Pancreas (tissue), 10 donors: Measurements from ENCODE around the gene NDUFS8. TPM values are rescaled to one million over a fixed set of nuclear protein-coding genes. Genes with fewer than 3 reads are reported as not detected.

Experiments used
- ATAC-seq, 4 donors: fragments of 200-7000 bp; cut with Tn5 transposase; one replicate each; pipeline versions ENCODE4 v1.8.0 to v1.9.1; 2020; ENCODE audit warnings: mild to moderate bottlenecking in 4 of 4, moderate library complexity in 4 of 4
- DNase-seq, 6 donors: peaks; one replicate each; pipeline ENCODE4 v3.0.0-alpha.2; 2020
- FAIRE-seq: peaks from 2 replicates; lab custom pipeline; 2012; peaks lifted over from hg19 to GRCh38; lab: Jason Lieb, UNC
- H3K27ac ChIP-seq, 4 donors: fragments of 200-600 bp; sonication (generic); 1 replicate in 3 of 4; 2 replicates in 1 of 4; pipeline versions ENCODE4 v1.5.0 to v1.8.0; 2020
- H3K27me3 ChIP-seq, 4 donors: fragments of 200-600 bp; one replicate each; pipeline ENCODE4 v1.8.0; 2021
- H3K36me3 ChIP-seq, 3 donors: fragments of 200-600 bp; sonication (generic) in 1 of 3; one replicate each; pipeline versions ENCODE4 v1.5.0 to v1.8.0; 2020 to 2021
- H3K4me1 ChIP-seq, 3 donors: fragments of 200-600 bp; one replicate each; pipeline ENCODE4 v1.8.0; 2021
- H3K4me3 ChIP-seq, 4 donors: fragments of 200-600 bp; sonication (generic) in 2 of 4; one replicate each; pipeline versions ENCODE4 v1.5.0 to v1.8.0; 2020 to 2021
- H3K9me3 ChIP-seq, 4 donors: fragments of 200-600 bp; one replicate each; pipeline ENCODE4 v1.8.0; 2021
- WGBS, 2 donors: extraction: QIAGEN DNeasy Blood & Tissue Kit; methylation state at CpG; one replicate each; pipeline ENCODE4 v1.1.7; 2013; 5-methylcytosine and 5-hydroxymethylcytosine counted together
- intact Hi-C, 3 donors: fragments of 100-400 bp; cut with DNase I; formaldehyde crosslinking; loops; one replicate each; pipeline versions ENCODE4 v1.11.1 to v1.14.2; 2022
- polyA plus RNA-seq, 2 donors: library from polyadenylated mRNA; stranded (reverse); fragments of 200-250 nt; gene quantifications; one replicate each; pipeline ENCODE4 v1.2.3, GENCODE V29; 2013
- total RNA-seq, 6 donors: library from RNA; stranded (reverse); fragmentation: NEBNext Ultra II Directional in 4 of 6; extraction: Animal tissue kit (Norgen Biotek cat#: 25700) in 4 of 6; gene quantifications; one replicate each; pipeline versions ENCODE4 v1.2.1 to v1.2.4, GENCODE V29; 2021 to 2023
- TF ChIP-seq, protein P1 (sequence below), 4 donors: fragments of 200-600 bp; sonication (generic) in 3 of 4; IDR thresholded peaks; one replicate each; pipeline versions ENCODE4 v1.5.0 to v1.8.0; 2021; ENCODE audit warnings: antibody characterized with exemption in 4 of 4
- donor health status: healthy with polysubstance abuse.
- donor health status: DM: no; HTN: no; CAD: no; lungs with moderate emphysema.
- donor health status: DM: no; HTN: no; CAD: no.
- donor health status: control.
- donor health status: control.
- donor health status: Bipolar disorder and iron deficiency.
- donor health status: DM: yes; HTN: yes; CAD: no.
- donor health status: DM: no; HTN: no; CAD: no.
- donor health status: DM: no; HTN: no; CAD: no.
- donor health status: DM: yes; HTN: yes; CAD: no.

Gene NDUFS8
- total and polyA plus RNA-seq, 8 donors, result 43.6 to 121 (median 61.8) TPM

DNA sequence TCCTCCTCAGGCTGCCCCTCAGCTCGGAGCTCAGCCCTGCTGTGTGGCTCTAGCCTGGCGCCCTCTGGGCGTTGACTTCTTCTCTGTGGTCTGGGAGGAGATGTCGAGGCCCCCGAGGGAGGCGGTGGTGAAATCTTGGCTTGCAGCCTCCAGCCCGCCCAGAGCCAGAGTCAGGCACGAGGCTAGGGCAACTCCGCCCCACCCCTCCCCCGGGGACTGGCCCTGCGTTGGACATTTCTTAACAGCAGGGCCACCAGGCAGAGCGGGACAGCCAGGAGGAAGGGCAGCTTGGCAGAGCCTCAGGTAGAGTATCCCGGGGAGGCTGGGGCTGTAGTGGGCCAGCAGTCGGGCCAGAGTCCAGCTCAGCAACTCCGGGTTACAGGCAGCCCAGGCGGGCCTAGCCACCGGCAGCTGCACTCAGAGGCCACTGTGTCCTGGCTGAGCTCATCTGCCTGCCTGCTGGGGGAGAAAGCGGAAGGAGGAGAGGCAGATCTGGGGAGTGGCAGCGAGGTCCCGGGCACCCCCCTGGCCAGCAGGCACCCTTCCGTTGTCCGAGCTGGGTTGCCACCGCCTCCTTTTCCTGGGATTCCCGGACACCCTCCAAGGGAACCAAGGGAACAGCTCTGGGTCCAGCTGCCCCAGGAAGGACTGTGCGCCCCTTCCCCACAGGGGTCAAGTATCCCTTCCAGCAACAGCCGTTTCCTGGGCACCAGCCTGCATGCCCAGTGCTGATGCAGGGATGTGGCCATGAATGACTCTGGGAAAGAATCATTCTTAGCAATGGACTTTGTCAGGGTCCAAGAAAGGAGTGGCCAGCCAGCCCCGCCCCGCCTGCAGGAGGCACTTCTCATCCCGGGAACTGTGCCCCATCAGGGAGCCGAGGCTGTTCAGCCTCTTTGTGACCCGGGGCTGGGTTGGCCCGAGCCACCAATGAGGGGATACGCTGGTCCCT lies 20.1 kb upstream of the NDUFS8 start, which contains the start of gene ALDH3B1:
Gene ALDH3B1 (plus strand): TSS at position 238 of the 952 bp plus-strand sequence. CDS start 4,971 bp downstream, outside the sequence.
- 7 to 14% methylated on average over 25 to 33 of the region's 33 CpGs for whole genome bisulfite sequencing, 2 donors
- Histone ChIP-seq H3K27me3 (no peaks in the 10 kb centered on the region), H3K4me1 (peaks cover 26 to 35% (median 27%) of the 10 kb centered on the region in 3 donors), H3K9me3 (no peaks in the 10 kb centered on the region), H3K27ac (peak within 1 kb of the TSS; percentile 80 to 89 (median 84)), H3K36me3 (no peaks in the 10 kb centered on the region), H3K4me3 (peak within 1 kb of the TSS in 3 of 4 donors; percentile 1 to 35 (median 22))
- FAIRE-seq (no peak), ATAC-seq (peak; percentile 71 to 81 (median 80)), DNase-seq (peak; percentile 84 to 93 (median 89))
- intact Hi-C loops, result no loop called here
- TF ChIP-seq, protein P1, sequence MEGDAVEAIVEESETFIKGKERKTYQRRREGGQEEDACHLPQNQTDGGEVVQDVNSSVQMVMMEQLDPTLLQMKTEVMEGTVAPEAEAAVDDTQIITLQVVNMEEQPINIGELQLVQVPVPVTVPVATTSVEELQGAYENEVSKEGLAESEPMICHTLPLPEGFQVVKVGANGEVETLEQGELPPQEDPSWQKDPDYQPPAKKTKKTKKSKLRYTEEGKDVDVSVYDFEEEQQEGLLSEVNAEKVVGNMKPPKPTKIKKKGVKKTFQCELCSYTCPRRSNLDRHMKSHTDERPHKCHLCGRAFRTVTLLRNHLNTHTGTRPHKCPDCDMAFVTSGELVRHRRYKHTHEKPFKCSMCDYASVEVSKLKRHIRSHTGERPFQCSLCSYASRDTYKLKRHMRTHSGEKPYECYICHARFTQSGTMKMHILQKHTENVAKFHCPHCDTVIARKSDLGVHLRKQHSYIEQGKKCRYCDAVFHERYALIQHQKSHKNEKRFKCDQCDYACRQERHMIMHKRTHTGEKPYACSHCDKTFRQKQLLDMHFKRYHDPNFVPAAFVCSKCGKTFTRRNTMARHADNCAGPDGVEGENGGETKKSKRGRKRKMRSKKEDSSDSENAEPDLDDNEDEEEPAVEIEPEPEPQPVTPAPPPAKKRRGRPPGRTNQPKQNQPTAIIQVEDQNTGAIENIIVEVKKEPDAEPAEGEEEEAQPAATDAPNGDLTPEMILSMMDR (IDR thresholded peaks at IDR 0.05), result no peak

DNA sequence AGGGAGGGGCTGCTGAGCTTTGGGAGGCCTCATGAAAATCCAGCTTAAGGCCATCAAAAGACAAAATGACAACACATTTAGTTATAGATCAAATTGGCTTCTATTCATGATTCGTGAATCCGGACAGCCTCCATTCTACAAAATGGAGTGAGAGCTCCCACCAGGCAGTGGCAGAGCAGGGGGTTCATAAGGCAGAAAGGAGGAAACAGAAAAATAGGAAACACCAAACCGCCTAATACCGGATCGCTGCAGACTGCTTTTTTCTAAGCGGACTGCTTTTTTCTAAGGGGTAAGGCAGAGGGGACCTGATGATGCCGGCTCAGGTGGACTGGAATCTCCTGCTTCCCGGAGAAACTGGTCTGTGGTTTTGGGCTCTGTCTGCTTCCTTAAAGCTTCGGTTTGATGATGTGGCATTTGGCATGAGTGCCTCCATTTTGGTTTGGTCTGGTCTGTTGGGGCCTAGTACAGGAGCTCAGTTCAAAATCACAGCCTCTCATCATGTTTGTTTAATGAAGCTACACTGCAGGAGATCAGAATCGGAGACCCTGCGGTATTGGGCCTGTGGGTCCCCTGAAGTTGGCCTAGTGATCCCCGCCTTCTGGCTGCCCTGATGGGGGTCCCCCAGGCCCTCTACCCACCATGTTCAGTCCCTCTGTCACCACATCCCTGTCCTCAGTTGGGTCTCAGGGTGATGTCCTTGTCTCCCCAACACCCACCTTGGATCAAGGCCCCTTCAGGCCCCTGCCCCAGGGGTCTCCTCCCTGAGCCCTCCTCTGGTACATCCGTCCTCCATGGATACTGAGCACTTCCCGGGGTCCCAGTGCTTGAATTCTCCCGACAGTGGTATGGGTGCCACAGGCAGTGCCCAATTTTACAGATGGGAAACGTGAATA lies 19.2 kb upstream of the NDUFS8 start:
- WGBS, 2 donors, result 85 to 87% methylated on average over 16 of the region's 16 CpGs
- Histone ChIP-seq H3K4me1 (peaks cover 26 to 35% (median 27%) of the 10 kb centered on the region in 3 donors), H3K27me3 (no peaks in the 10 kb centered on the region), H3K27ac (peak overlapping the region; percentile 80 to 89 (median 84)), H3K36me3 (no peaks in the 10 kb centered on the region), H3K4me3 (peak overlapping the region in 2 of 4 donors; percentile 22 to 35), H3K9me3 (no peaks in the 10 kb centered on the region)
- intact Hi-C loops, result no loop called here
- DNase-seq (peak in 2 of 6 donors; percentile 17 to 29), FAIRE-seq (no peak), ATAC-seq (no peak)
- TF ChIP-seq, protein P1 (IDR thresholded peaks at IDR 0.05), result no peak

- peaks cover 26 to 35% (median 27%) of the 10 kb centered on the region in 3 donors for H3K4me1 ChIP-seq
Observed at GRCh38 chr11:68012044-68012842, 18.2 kb upstream of the NDUFS8 start.

More at GRCh38 chr11:68012044-68012842, 18.2 kb upstream of the NDUFS8 start:
- Histone ChIP-seq H3K27me3 (no peaks in the 10 kb centered on the region), H3K4me3 (no peak overlapping the region), H3K9me3 (no peaks in the 10 kb centered on the region), H3K36me3 (no peaks in the 10 kb centered on the region), H3K27ac (peak overlapping the region; percentile 75 to 89 (median 84))
- DNase-seq (peak in 4 of 6 donors; percentile 24 to 77 (median 62)), FAIRE-seq (no peak), ATAC-seq (no peak)
- TF ChIP-seq, protein P1 (IDR thresholded peaks at IDR 0.05), result no peak
- 66 to 71% methylated on average over 17 of the region's 17 CpGs for WGBS, 2 donors
- intact Hi-C loops, result no loop called here
